Osteocyte (in vitro differentiated cells): ENCODE data around the gene RTN4. TPM values are rescaled to one million over a fixed set of nuclear protein-coding genes. Genes with fewer than 3 reads are reported as not detected.

Experiments
- DNase-seq: peaks from one replicate; pipeline ENCODE4 v3.0.0; 2021; ENCODE audit warnings: mixed read lengths; ENCODE audit not compliant: unreplicated experiment; ENCODE audit errors: extremely low spot score
- H3K27ac Mint-ChIP-seq: one replicate; pipeline ENCODE4 v1.8.0; 2021; ENCODE audit warnings: mild to moderate bottlenecking, mixed read lengths; ENCODE audit not compliant: unreplicated experiment
- H3K27me3 Mint-ChIP-seq: one replicate; pipeline ENCODE4 v1.8.0; 2021; ENCODE audit warnings: mixed read lengths; ENCODE audit not compliant: unreplicated experiment
- H3K36me3 Mint-ChIP-seq: one replicate; pipeline ENCODE4 v1.8.0; 2021; ENCODE audit warnings: mixed read lengths; ENCODE audit not compliant: unreplicated experiment
- H3K4me1 Mint-ChIP-seq: one replicate; pipeline ENCODE4 v1.8.0; 2021; ENCODE audit warnings: mixed read lengths; ENCODE audit not compliant: unreplicated experiment
- H3K4me3 Mint-ChIP-seq: one replicate; pipeline ENCODE4 v1.8.0; 2021; ENCODE audit warnings: mild to moderate bottlenecking, moderate library complexity, mixed read lengths; ENCODE audit not compliant: unreplicated experiment
- H3K9me3 Mint-ChIP-seq: one replicate; pipeline ENCODE4 v1.8.0; 2021; ENCODE audit warnings: mixed read lengths; ENCODE audit not compliant: unreplicated experiment
- total RNA-seq: library from RNA; stranded (reverse); gene quantifications from 2 replicates; pipeline ENCODE4 v1.2.1, GENCODE V29; 2021
- TF ChIP-seq, protein P1 (sequence below): fragments of 200-600 bp; sonication (generic); IDR thresholded peaks from 2 replicates; pipeline ENCODE4 v1.5.0; 2021; ENCODE audit warnings: antibody characterized with exemption, mild to moderate bottlenecking, moderate library complexity

RTN4 gene
- total RNA-seq, 1 donor from 2014 or later = 532 TPM

DNA sequence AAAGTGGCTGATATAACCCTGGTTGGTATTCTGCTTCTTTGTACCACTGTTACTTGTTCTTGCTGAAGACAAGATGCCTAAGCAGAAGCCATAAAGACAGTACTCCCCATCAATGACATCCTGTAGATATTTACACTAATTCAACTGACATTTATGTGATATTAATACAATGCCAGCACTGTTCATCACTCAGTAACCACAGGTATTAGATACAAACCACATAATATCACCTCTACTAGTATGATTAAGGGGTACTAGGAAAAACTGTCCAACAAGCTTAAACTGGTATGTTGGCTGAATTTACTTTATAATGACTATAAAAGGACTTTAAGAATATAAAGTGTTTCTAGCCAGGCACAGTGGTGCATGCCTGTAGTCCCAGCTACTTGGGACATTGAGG is 65.8 kb downstream of the RTN4 start:
- H3K36me3 Mint-ChIP-seq = peaks cover 41% of the 10 kb centered on the region
- H3K4me3 Mint-ChIP-seq = no peak overlapping the region
- no peak for DNase-seq
- H3K27ac Mint-ChIP-seq = no peak overlapping the region
- H3K4me1 Mint-ChIP-seq = peaks cover 42% of the 10 kb centered on the region
- TF ChIP-seq, protein P1, sequence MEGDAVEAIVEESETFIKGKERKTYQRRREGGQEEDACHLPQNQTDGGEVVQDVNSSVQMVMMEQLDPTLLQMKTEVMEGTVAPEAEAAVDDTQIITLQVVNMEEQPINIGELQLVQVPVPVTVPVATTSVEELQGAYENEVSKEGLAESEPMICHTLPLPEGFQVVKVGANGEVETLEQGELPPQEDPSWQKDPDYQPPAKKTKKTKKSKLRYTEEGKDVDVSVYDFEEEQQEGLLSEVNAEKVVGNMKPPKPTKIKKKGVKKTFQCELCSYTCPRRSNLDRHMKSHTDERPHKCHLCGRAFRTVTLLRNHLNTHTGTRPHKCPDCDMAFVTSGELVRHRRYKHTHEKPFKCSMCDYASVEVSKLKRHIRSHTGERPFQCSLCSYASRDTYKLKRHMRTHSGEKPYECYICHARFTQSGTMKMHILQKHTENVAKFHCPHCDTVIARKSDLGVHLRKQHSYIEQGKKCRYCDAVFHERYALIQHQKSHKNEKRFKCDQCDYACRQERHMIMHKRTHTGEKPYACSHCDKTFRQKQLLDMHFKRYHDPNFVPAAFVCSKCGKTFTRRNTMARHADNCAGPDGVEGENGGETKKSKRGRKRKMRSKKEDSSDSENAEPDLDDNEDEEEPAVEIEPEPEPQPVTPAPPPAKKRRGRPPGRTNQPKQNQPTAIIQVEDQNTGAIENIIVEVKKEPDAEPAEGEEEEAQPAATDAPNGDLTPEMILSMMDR = no peak
- no peaks in the 10 kb centered on the region for H3K27me3 Mint-ChIP-seq
- no peaks in the 10 kb centered on the region for H3K9me3 Mint-ChIP-seq

DNA sequence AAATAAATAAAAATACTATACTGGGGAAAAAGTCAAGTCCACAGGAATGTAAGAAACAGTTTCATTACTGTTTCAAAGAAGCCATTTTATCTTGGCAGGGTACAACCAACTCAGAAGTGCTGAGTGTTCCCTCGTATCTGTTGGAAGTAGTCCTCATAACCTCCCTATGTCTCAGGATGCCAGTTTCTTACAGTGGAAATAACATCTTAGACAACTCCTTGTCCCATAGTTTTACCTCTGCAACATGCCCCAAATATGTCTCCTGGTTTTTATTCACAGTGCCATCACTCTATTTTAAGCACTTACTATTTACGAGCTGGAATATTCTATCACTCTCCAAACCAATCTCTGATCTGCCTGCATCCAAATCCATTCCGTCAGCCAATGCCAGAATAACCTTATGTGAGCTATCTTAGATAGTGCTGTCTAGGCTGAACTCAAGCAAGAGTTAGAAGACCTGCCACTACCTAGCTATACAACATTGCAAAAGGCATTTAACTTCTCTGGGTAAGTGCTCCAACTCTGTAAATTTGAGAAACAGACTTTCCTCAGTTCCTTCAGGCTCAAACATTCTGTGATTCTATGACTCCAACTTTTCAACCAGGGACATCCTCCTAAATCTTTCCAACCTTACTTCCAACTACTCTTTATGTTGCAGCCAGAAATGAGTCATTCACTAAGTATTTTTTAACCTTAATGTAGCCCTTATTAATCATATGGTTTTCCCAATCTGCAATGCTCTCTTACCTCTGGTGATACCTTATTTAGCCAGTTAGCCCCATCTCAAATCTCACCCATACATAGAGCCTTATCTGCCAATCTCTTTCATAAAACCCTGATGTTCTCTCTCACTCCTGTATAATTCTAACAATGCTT is 66.7 kb downstream of the RTN4 start:
- TF ChIP-seq, protein P1 = no peak
- no peak for DNase-seq
- peaks cover 41% of the 10 kb centered on the region for H3K36me3 Mint-ChIP-seq
- no peak overlapping the region for H3K4me3 Mint-ChIP-seq
- peaks cover 44% of the 10 kb centered on the region for H3K4me1 Mint-ChIP-seq
- peak overlapping the region; percentile 17 for H3K27ac Mint-ChIP-seq
- no peaks in the 10 kb centered on the region for H3K9me3 Mint-ChIP-seq
- no peaks in the 10 kb centered on the region for H3K27me3 Mint-ChIP-seq

DNA sequence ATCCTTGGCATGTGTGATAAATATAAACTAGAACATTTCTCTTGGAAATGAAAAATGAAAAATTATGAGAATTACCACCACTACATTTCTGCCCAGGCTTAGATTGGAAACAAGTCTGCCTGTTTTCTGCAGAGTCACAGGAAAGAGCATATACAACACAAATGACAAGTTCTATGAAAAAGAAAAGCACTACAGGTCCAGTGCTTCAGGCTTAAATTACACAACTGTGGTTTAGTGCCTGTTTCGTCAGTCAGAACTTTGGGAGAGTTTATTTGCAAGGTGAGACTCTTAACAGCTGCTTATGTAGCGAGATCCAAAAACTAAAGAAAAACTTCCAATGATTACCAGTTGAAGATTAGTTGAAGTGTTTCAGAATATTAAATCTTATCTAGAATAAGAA is 68.9 kb downstream of the RTN4 start:
- peaks cover 39% of the 10 kb centered on the region for H3K36me3 Mint-ChIP-seq
- peaks cover 40% of the 10 kb centered on the region for H3K4me1 Mint-ChIP-seq
- H3K27me3 Mint-ChIP-seq = no peaks in the 10 kb centered on the region
- no peak overlapping the region for H3K27ac Mint-ChIP-seq
- DNase-seq = no peak
- no peak overlapping the region for H3K4me3 Mint-ChIP-seq
- TF ChIP-seq, protein P1 = no peak
- H3K9me3 Mint-ChIP-seq = no peaks in the 10 kb centered on the region

DNA sequence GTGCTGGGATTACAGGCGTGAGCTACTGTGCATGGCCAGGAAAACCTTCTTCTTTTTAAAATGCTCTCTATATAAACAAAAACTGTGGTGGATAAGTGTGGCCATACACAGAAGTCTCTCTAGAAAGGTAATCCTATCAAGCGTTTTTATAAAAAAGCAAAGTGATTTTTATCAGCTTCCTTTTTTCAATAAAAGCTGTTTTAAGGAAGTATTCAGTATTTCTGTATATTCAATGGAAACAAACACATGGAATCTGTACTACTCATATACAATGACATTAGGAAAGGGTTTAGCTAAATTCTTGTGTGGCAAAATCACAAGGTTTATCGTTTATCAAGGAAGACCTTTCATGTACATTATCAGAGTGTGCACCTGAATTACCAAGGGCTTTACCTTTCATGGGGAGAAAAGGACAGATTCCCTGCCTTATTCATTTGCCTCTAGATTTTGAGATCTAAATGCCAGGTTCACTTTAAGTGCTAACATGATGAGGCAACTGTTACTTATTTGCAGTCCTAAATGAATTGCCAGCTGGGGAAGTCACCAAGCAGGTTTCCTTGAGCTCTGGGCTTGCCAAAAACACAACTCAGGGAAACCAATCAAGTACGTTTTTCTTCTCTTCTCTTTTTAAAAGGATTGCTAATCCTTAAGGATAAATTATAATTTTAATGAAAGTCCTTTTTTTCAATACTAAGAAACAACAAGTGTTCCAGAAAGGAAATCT is 70.8 kb downstream of the RTN4 start:
- TF ChIP-seq, protein P1 = no peak
- Mint-ChIP-seq H3K27ac (no peak overlapping the region), H3K27me3 (no peaks in the 10 kb centered on the region), H3K4me1 (peaks cover 50% of the 10 kb centered on the region), H3K4me3 (no peak overlapping the region), H3K9me3 (no peaks in the 10 kb centered on the region), H3K36me3 (peaks cover 37% of the 10 kb centered on the region)
- no peak for DNase-seq

DNA sequence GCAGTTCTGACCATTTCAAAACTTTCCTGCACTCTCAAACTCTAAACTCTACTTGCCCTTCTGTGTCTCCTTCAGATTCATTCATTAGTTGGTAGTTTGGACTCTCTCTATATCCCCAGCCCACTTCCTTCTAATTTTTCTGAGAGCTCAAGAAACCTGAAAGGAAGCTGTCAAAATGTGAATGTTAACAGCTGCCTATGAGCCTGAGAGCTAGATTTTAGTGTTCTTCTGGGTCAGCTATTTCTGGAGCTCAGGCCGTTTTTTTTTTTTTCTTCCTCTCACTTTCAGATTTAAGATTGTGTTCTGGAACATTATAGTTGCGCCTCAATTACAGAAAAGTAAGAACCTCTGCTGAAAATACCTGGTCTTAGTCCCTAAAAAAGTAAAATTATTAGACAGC is 73.1 kb downstream of the RTN4 start:
- no peak overlapping the region for H3K4me3 Mint-ChIP-seq
- no peak overlapping the region for H3K27ac Mint-ChIP-seq
- no peaks in the 10 kb centered on the region for H3K9me3 Mint-ChIP-seq
- no peaks in the 10 kb centered on the region for H3K27me3 Mint-ChIP-seq
- TF ChIP-seq, protein P1 = no peak
- H3K4me1 Mint-ChIP-seq = peaks cover 42% of the 10 kb centered on the region
- no peak for DNase-seq
- peaks cover 34% of the 10 kb centered on the region for H3K36me3 Mint-ChIP-seq
